HG03095 (cell line): ENCODE measurements around the gene TRIM46.
"Not testable (repeated sequence)": the region's sequence is repeated elsewhere in the genome, so short reads cannot be mapped to it uniquely, and the experiment has no call there.

ENCODE experiments used
- ATAC-seq: cut with Tn5 transposase; IDR thresholded peaks from one replicate; pipeline ENCODE4 v1.9.1; 2021; ENCODE audit warnings: moderate library complexity; ENCODE audit not compliant: unreplicated experiment

Gene TRIM46

GRCh38 chr1:155226188-155226909, 52.7 kb downstream of the TRIM46 start:
- peak; percentile 33 for ATAC-seq

GRCh38 chr1:155226910-155227260, 53.2 kb downstream of the TRIM46 start:
- ATAC-seq = peak; percentile 14

GRCh38 chr1:155227261-155228095, 53.8 kb downstream of the TRIM46 start:
- peak; percentile 80 for ATAC-seq

- ATAC-seq = no peak
Observed at GRCh38 chr1:155228096-155228427, 54.4 kb downstream of the TRIM46 start.

- not testable (repeated sequence) for ATAC-seq
Observed at GRCh38 chr1:155231302-155231701, 57.7 kb downstream of the TRIM46 start.

GRCh38 chr1:155232001-155232978, 58.6 kb downstream of the TRIM46 start:
- not testable (repeated sequence) for ATAC-seq

GRCh38 chr1:155233502-155233901, 59.9 kb downstream of the TRIM46 start:
- ATAC-seq = not testable (repeated sequence)
